Neuron (in vitro differentiated cells): ENCODE results near the gene CDC42BPA.

Experiments
- H2AFZ ChIP-seq: one replicate; pipeline ENCODE4 v1.6.1; 2013; ENCODE audit warnings: low read depth, mild to moderate bottlenecking, inconsistent platforms, low read length, moderate library complexity
- H3K27me3 ChIP-seq: one replicate; pipeline ENCODE4 v1.6.1; 2013; ENCODE audit warnings: low read length; ENCODE audit not compliant: insufficient read depth
- H3K36me3 ChIP-seq: one replicate; pipeline ENCODE4 v1.6.1; 2013; ENCODE audit warnings: low read length; ENCODE audit not compliant: insufficient read depth
- H3K4me1 ChIP-seq: one replicate; pipeline ENCODE4 v1.6.1; 2013; ENCODE audit warnings: low read length; ENCODE audit not compliant: insufficient read depth
- H3K4me3 ChIP-seq: 2 replicates; pipeline ENCODE4 v1.5.1; 2013; ENCODE audit warnings: mild to moderate bottlenecking, low read length, moderate library complexity
- H3K9me3 ChIP-seq: one replicate; pipeline ENCODE4 v1.6.1; 2013; ENCODE audit warnings: low read length

Gene CDC42BPA, protein sequence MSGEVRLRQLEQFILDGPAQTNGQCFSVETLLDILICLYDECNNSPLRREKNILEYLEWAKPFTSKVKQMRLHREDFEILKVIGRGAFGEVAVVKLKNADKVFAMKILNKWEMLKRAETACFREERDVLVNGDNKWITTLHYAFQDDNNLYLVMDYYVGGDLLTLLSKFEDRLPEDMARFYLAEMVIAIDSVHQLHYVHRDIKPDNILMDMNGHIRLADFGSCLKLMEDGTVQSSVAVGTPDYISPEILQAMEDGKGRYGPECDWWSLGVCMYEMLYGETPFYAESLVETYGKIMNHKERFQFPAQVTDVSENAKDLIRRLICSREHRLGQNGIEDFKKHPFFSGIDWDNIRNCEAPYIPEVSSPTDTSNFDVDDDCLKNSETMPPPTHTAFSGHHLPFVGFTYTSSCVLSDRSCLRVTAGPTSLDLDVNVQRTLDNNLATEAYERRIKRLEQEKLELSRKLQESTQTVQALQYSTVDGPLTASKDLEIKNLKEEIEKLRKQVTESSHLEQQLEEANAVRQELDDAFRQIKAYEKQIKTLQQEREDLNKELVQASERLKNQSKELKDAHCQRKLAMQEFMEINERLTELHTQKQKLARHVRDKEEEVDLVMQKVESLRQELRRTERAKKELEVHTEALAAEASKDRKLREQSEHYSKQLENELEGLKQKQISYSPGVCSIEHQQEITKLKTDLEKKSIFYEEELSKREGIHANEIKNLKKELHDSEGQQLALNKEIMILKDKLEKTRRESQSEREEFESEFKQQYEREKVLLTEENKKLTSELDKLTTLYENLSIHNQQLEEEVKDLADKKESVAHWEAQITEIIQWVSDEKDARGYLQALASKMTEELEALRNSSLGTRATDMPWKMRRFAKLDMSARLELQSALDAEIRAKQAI (N-terminal part only)

GRCh38 chr1:227318016-227318852 lies at the start of gene CDC42BPA:
Gene CDC42BPA (minus strand): TSS chr1:227318492. CDS start chr1:227317182, 1,310 bp downstream.
- H3K36me3 ChIP-seq, result no peaks in the 10 kb centered on the region
- no peaks in the 10 kb centered on the region for H3K9me3 ChIP-seq
- no peaks in the 10 kb centered on the region for H3K27me3 ChIP-seq
- H3K4me3 ChIP-seq, result peak within 1 kb of the TSS; percentile 69
- peak within 1 kb of the TSS; percentile 93 for H2AFZ ChIP-seq
- H3K4me1 ChIP-seq, result peaks cover 22% of the 10 kb centered on the region

DNA sequence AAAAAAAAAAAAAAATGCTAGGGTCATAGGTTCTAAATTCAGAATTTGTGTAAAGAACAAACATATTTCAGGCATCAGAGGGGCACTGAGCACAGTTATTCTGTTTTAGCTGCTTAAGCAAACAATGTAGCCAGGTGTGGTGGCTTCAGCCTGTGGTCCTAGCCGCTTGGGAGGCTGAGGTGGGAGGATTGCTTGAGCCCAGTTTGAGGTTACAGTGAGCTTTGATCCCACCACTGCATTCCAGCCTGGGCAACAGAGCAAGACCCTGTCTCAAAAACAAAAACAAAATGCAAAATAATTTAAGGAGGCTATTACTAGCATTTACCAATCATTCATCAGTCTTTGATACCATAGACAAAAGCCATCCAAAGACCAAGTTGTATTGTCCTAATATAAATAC lies 49.7 kb upstream of the CDC42BPA start:
- no peaks in the 10 kb centered on the region for H3K27me3 ChIP-seq
- no peaks in the 10 kb centered on the region for H3K36me3 ChIP-seq
- no peaks in the 10 kb centered on the region for H3K9me3 ChIP-seq

GRCh38 chr1:227365473-227366431 lies 47.5 kb upstream of the CDC42BPA start:
- H3K4me1 ChIP-seq, result peaks cover 4% of the 10 kb centered on the region
- H3K36me3 ChIP-seq, result no peaks in the 10 kb centered on the region
- no peaks in the 10 kb centered on the region for H3K27me3 ChIP-seq
- H3K9me3 ChIP-seq, result no peaks in the 10 kb centered on the region
- H3K4me3 ChIP-seq, result no peak overlapping the region
- H2AFZ ChIP-seq, result no peak overlapping the region

More for the DNA sequence above, 49.7 kb upstream of the CDC42BPA start:
- Histone ChIP-seq H3K4me1 (peaks cover 8% of the 10 kb centered on the region), H2AFZ (no peak overlapping the region), H3K4me3 (no peak overlapping the region)

DNA sequence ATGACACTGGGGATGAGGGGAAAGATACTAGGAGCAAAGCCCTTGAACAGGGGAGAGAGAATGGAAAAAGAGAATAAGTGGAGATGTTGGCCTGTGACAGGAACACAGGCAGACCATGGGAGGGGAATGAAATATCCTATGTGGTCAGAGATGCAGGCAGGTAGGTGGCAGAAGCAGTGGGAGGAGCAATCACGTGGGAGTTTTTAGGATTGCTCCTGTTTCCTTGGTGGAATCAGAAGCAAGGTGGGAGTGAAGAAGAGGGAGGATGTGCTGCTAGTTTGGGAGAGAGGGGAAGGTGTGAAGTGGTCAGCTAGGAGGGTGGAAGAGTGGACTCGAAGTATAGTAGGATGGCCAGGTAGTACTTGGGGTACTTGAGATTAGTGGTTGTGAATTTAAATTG lies 46.4 kb upstream of the CDC42BPA start:
- no peak overlapping the region for H2AFZ ChIP-seq
- H3K36me3 ChIP-seq, result no peaks in the 10 kb centered on the region
- H3K27me3 ChIP-seq, result no peaks in the 10 kb centered on the region
- no peaks in the 10 kb centered on the region for H3K9me3 ChIP-seq
- no peak overlapping the region for H3K4me3 ChIP-seq
- no peaks in the 10 kb centered on the region for H3K4me1 ChIP-seq

GRCh38 chr1:227363825-227364224 lies 45.5 kb upstream of the CDC42BPA start:
- Histone ChIP-seq H2AFZ (no peak overlapping the region), H3K27me3 (no peaks in the 10 kb centered on the region), H3K9me3 (no peaks in the 10 kb centered on the region), H3K36me3 (no peaks in the 10 kb centered on the region), H3K4me3 (no peak overlapping the region), H3K4me1 (no peaks in the 10 kb centered on the region)

- no peak overlapping the region for H2AFZ ChIP-seq
- H3K27me3 ChIP-seq, result no peaks in the 10 kb centered on the region
- H3K36me3 ChIP-seq, result no peaks in the 10 kb centered on the region
- H3K9me3 ChIP-seq, result no peaks in the 10 kb centered on the region
- no peak overlapping the region for H3K4me3 ChIP-seq
- peaks cover 4% of the 10 kb centered on the region for H3K4me1 ChIP-seq
These were observed 43.7 kb upstream of the CDC42BPA start for GRCh38 chr1:227362039-227362438.

- no peak overlapping the region for H3K4me3 ChIP-seq
- no peak overlapping the region for H2AFZ ChIP-seq
- H3K9me3 ChIP-seq, result no peaks in the 10 kb centered on the region
- H3K27me3 ChIP-seq, result no peaks in the 10 kb centered on the region
- H3K36me3 ChIP-seq, result no peaks in the 10 kb centered on the region
- H3K4me1 ChIP-seq, result peaks cover 4% of the 10 kb centered on the region
These were observed 39.6 kb upstream of the CDC42BPA start for GRCh38 chr1:227357927-227358302.

DNA sequence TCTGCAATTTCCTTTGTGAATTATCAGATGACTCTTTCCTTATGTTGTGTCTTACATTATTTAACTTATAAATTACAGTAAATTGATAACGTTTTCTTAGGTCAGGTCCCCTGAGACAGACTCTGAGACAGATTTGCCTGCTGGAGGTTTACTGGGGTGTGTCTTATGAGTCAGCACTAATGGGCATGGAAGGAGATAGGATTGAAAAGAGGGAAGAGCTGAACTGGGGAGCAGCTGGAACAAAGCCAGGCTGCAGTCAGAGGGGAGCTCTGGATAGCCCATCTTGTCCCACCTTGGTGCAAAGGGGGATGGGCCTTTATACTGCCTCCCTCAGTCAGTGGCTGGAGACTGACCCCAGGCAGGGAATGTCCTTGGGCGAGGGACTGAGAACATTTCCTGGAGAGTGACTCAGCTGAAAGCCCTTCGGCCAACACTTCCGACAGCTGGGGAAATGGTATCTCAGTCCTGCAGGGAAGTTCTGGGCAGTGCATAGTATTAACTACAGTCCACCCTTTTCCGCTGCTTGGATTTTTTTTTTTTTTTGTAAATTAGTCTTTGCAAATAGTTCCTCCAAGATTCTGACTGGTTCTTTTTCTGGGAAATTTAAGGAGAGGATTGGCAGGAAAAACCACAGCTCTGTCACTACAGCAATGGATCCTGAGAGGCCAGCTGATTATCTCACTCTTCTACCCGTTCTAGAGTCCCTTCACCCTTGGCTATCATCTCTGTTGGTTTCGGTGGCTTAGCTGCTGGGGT lies 39.1 kb upstream of the CDC42BPA start:
- Histone ChIP-seq H3K27me3 (no peaks in the 10 kb centered on the region), H3K4me3 (no peak overlapping the region), H3K9me3 (no peaks in the 10 kb centered on the region), H2AFZ (no peak overlapping the region), H3K36me3 (no peaks in the 10 kb centered on the region), H3K4me1 (peaks cover 4% of the 10 kb centered on the region)

- Histone ChIP-seq H3K4me1 (peaks cover 4% of the 10 kb centered on the region), H3K36me3 (no peaks in the 10 kb centered on the region), H3K4me3 (no peak overlapping the region)
These were observed 38.4 kb upstream of the CDC42BPA start for GRCh38 chr1:227356620-227357146.

GRCh38 chr1:227355542-227356245 lies 37.4 kb upstream of the CDC42BPA start:
- no peak overlapping the region for H3K4me3 ChIP-seq
- H2AFZ ChIP-seq, result no peak overlapping the region
- no peaks in the 10 kb centered on the region for H3K27me3 ChIP-seq
- peaks cover 4% of the 10 kb centered on the region for H3K4me1 ChIP-seq
- no peaks in the 10 kb centered on the region for H3K9me3 ChIP-seq
- H3K36me3 ChIP-seq, result no peaks in the 10 kb centered on the region

More at GRCh38 chr1:227356620-227357146, 38.4 kb upstream of the CDC42BPA start:
- Histone ChIP-seq H3K27me3 (no peaks in the 10 kb centered on the region), H2AFZ (no peak overlapping the region), H3K9me3 (no peaks in the 10 kb centered on the region)

DNA sequence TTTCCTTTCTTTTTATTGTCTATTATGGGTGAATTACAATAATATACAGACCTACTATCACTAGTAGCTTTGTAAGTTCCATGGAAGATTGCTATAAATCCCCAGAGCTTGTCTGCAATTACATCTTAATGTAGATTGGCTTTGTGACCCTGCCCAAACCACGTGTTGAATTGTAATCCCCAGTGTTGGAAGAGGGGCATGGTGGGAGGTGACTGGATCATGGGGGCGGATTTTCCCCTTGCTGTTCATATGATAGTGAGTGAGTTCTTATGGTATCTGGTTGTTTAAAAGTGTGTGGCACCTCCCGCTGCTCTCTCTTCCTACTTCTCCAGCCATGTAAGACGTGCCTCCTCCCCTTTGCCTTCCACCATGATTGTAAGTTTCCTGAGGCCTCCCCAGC lies 34.9 kb upstream of the CDC42BPA start:
- H3K36me3 ChIP-seq, result no peaks in the 10 kb centered on the region
- H2AFZ ChIP-seq, result no peak overlapping the region
- H3K27me3 ChIP-seq, result no peaks in the 10 kb centered on the region
- no peaks in the 10 kb centered on the region for H3K9me3 ChIP-seq
- H3K4me3 ChIP-seq, result no peak overlapping the region
- H3K4me1 ChIP-seq, result peaks cover 4% of the 10 kb centered on the region
